HepG2 (cell line): Measurements from ENCODE around the gene SRSF10. TPM values are rescaled to one million over a fixed set of nuclear protein-coding genes. Genes with fewer than 3 reads are reported as not detected.

Experiments used
- DDIT3 ChIP-seq: sonication (generic); formaldehyde crosslinking; IDR thresholded peaks from 2 replicates; pipeline ENCODE4 v1.4.0; 2020; ENCODE audit warnings: mild to moderate bottlenecking, missing genetic modification reagents
- FOXM1 ChIP-seq: sonication (generic); formaldehyde crosslinking; IDR thresholded peaks from 2 replicates; pipeline ENCODE4 v1.5.0; 2020; ENCODE audit warnings: missing genetic modification reagents
- GZF1 ChIP-seq: sonication (generic); formaldehyde crosslinking; IDR thresholded peaks from 2 replicates; pipeline ENCODE4 v1.5.1; 2020; ENCODE audit warnings: mild to moderate bottlenecking, missing genetic modification reagents
- HIVEP1 ChIP-seq: sonication (generic); formaldehyde crosslinking; IDR thresholded peaks from 2 replicates; pipeline ENCODE4 v1.4.0; 2020; ENCODE audit warnings: mild to moderate bottlenecking, missing genetic modification reagents
- HOXA5 ChIP-seq: sonication (generic); formaldehyde crosslinking; IDR thresholded peaks from 2 replicates; pipeline ENCODE4 v1.4.0; 2020; ENCODE audit warnings: missing genetic modification reagents
- JUNB ChIP-seq: sonication (generic); formaldehyde crosslinking; IDR thresholded peaks from 2 replicates; pipeline ENCODE4 v1.8.0; 2022; ENCODE audit warnings: missing genetic modification reagents, mild to moderate bottlenecking, borderline replicate concordance
- MEIS2 ChIP-seq: sonication (generic); formaldehyde crosslinking; IDR thresholded peaks from 2 replicates; pipeline ENCODE4 v1.9.0; 2021; ENCODE audit warnings: mild to moderate bottlenecking, missing genetic modification reagents
- POLR2A ChIP-seq, 2 experiments: IDR thresholded peaks; 2 replicates each; pipeline ENCODE4 v1.6.1; 2011; ENCODE audit warnings: low read depth in 2 of 2, low read length in 2 of 2, mild to moderate bottlenecking in 1 of 2, moderate library complexity in 1 of 2; ENCODE audit not compliant: insufficient read depth in 1 of 2
- SETDB1 ChIP-seq: sonication (generic); formaldehyde crosslinking; IDR thresholded peaks from 2 replicates; pipeline ENCODE4 v1.5.1; 2020; ENCODE audit warnings: missing genetic modification reagents, mild to moderate bottlenecking, borderline replicate concordance
- SMAD1 ChIP-seq: sonication (generic); formaldehyde crosslinking; IDR thresholded peaks from 2 replicates; pipeline ENCODE4 v1.4.0; 2020; ENCODE audit warnings: missing genetic modification reagents, low read depth, mild to moderate bottlenecking, borderline replicate concordance
- SOX13 ChIP-seq, 3 experiments: fragments of 450-650 bp in 1 of 3; sonication (generic) in 1 of 3; formaldehyde crosslinking in 1 of 3; IDR thresholded peaks in 2 of 3; conservative IDR thresholded peaks in 1 of 3; 2 replicates each; pipeline versions ENCODE4 v1.5.0 to v1.6.1; 2016 to 2020; ENCODE audit warnings: antibody characterized with exemption in 1 of 3, mild to moderate bottlenecking in 1 of 3, missing compliant biosample characterization in 1 of 3, missing genetic modification reagents in 1 of 3, moderate library complexity in 1 of 3
- TOE1 ChIP-seq: sonication (generic); formaldehyde crosslinking; IDR thresholded peaks from 2 replicates; pipeline ENCODE4 v1.4.0; 2020; ENCODE audit warnings: mild to moderate bottlenecking, missing genetic modification reagents
- ZBTB1 ChIP-seq: sonication (generic); formaldehyde crosslinking; IDR thresholded peaks from 2 replicates; pipeline ENCODE4 v1.4.0; 2020; ENCODE audit warnings: missing genetic modification reagents, borderline replicate concordance
- ZBTB2 ChIP-seq: sonication (generic); formaldehyde crosslinking; IDR thresholded peaks from 2 replicates; pipeline ENCODE4 v1.8.0; 2022; ENCODE audit warnings: low read depth, missing genetic modification reagents
- ZBTB25 ChIP-seq: IDR thresholded peaks from 2 replicates; pipeline ENCODE4 v1.6.1; 2018; ENCODE audit warnings: missing genetic modification reagents
- ZBTB38 ChIP-seq: sonication (generic); formaldehyde crosslinking; IDR thresholded peaks from 2 replicates; pipeline ENCODE4 v1.5.1; 2020; ENCODE audit warnings: mild to moderate bottlenecking, missing genetic modification reagents
- ZFP1 ChIP-seq: IDR thresholded peaks from 2 replicates; pipeline ENCODE4 v1.6.1; 2016
- ZNF282 ChIP-seq: fragments of 450-650 bp; IDR thresholded peaks from 2 replicates; pipeline ENCODE4 v1.6.1; 2018; ENCODE audit not compliant: partially characterized antibody
- ZNF451 ChIP-seq: sonication (generic); formaldehyde crosslinking; IDR thresholded peaks from 2 replicates; pipeline ENCODE4 v1.5.0; 2020; ENCODE audit warnings: mild to moderate bottlenecking, missing genetic modification reagents
- ZNF678 ChIP-seq: sonication (generic); formaldehyde crosslinking; IDR thresholded peaks from 2 replicates; pipeline ENCODE4 v1.4.0; 2020; ENCODE audit warnings: mild to moderate bottlenecking, missing genetic modification reagents
- ZNF775 ChIP-seq: sonication (generic); formaldehyde crosslinking; IDR thresholded peaks from 2 replicates; pipeline ENCODE4 v1.4.0; 2020; ENCODE audit warnings: missing genetic modification reagents, mild to moderate bottlenecking, moderate library complexity, borderline replicate concordance
- ZZZ3 ChIP-seq: sonication (generic); formaldehyde crosslinking; IDR thresholded peaks from 2 replicates; pipeline ENCODE4 v1.4.0; 2020; ENCODE audit warnings: missing genetic modification reagents, mild to moderate bottlenecking, borderline replicate concordance
- polyA plus RNA-seq, 8 experiments: library from polyadenylated mRNA; depleted of rRNA in 3 of 8; stranded (reverse) in 7 of 8; unstranded in 1 of 8; fragments of >200 nt; fragmentation: Illumina TruSeq in 4 of 8; extraction: Trizol in 4 of 8; gene quantifications; 2 replicates each; pipeline versions ENCODE4 v1.2.1 to v1.2.3, GENCODE V29; 2011 to 2016; ENCODE audit warnings: low read depth in 4 of 8, missing spikeins in 1 of 8, mixed read lengths in 1 of 8; ENCODE audit not compliant: insufficient read depth in 1 of 8
- total RNA-seq, 5 experiments: library from RNA; depleted of rRNA; stranded (reverse); fragments of >200 nt; fragmentation: Illumina TruSeq; extraction: Trizol; gene quantifications; 2 replicates each; pipeline ENCODE4 v1.2.3, GENCODE V29; 2016; ENCODE audit warnings: low read depth in 1 of 5
- TF ChIP-seq, protein P1 (sequence below): sonication (generic); formaldehyde crosslinking; IDR thresholded peaks from 2 replicates; pipeline ENCODE4 v1.4.0; 2020; ENCODE audit warnings: mild to moderate bottlenecking, missing genetic modification reagents
- TF ChIP-seq, protein P2 (sequence below): IDR thresholded peaks from 2 replicates; pipeline ENCODE4 v1.6.1; 2016; ENCODE audit warnings: low read depth, borderline replicate concordance

The SRSF10 gene
- total and polyA plus RNA-seq, 2 of the 13 experiments (the other 11 are each of a cell fraction or from before 2014, with no cell fraction given), result 126 to 186 TPM

DNA sequence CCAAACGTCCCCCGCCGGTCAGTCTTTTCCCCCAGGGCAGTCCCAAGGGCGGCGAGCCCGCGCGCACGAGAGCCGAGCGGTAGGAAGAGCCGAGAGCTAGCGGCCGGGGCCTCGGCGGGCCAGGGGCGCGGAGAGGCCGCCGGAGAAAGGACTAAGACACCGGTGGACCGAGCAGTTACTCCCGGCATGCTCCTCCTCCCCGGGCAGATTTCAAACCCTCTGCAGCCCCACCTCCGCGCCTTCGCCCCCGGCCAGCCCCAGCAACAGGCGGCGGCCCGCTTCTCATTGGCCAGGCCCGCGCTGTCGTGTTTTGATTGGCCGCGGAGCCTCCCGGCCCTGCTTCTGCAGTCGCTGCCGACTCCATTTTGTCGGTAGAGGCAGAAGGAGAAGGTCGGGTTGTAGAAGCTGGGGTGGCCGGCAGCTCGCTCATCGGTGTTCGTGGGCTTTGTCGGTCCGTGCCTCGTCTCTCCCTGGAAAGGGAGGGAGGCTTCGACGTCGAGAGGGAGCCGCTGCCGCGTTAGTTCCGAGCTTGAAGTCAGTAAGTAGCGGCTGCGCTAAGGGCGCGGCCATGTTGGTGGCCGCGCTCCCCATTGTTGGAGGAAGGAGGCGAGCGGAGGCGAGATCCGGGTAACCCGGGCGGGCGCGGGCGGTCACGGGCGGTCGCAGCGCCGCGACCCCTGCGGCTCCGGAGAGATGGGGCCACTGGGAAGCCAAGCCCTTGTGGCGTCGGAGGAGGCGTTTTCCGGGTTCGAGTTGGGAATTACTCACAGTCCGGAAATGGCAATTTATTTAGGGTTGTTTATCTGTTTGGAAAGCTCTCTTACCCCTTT, 20.5 kb downstream of the SRSF10 start, which contains the start of gene PNRC2 (continued):
- peak; percentile 83; the same call in 1 of the 2 replicates for TF ChIP-seq HOXA5 (CRISPR knock-in tag)
- no peak for TF ChIP-seq DDIT3 (CRISPR knock-in tag)
- no peak for TF ChIP-seq SETDB1 (CRISPR knock-in tag)
- TF ChIP-seq FOXM1 (CRISPR knock-in tag), result no peak
- TF ChIP-seq ZBTB1, result no peak
- no peak; the same call in 1 of the 2 replicates for TF ChIP-seq SOX13 (IDR thresholded peaks at IDR 0.05)
- peak in 1 of 2 experiments; percentile 30; a peak in 2 of 4 replicates for TF ChIP-seq SOX13 (CRISPR knock-in tag; conservative IDR thresholded peaks at IDR 0.05 in 1 of 2, IDR thresholded peaks at IDR 0.05 in 1 of 2)
- no peak for TF ChIP-seq ZNF451
- TF ChIP-seq JUNB, result no peak; the same call in 1 of the 2 replicates
- no peak; the same call in 1 of the 2 replicates for TF ChIP-seq ZFP1 (CRISPR knock-in tag)
- TF ChIP-seq, protein P1, sequence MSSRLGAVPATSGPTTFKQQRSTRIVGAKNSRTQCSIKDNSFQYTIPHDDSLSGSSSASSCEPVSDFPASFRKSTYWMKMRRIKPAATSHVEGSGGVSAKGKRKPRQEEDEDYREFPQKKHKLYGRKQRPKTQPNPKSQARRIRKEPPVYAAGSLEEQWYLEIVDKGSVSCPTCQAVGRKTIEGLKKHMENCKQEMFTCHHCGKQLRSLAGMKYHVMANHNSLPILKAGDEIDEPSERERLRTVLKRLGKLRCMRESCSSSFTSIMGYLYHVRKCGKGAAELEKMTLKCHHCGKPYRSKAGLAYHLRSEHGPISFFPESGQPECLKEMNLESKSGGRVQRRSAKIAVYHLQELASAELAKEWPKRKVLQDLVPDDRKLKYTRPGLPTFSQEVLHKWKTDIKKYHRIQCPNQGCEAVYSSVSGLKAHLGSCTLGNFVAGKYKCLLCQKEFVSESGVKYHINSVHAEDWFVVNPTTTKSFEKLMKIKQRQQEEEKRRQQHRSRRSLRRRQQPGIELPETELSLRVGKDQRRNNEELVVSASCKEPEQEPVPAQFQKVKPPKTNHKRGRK (CRISPR knock-in tag), result no peak
- TF ChIP-seq ZBTB38 (CRISPR knock-in tag), result no peak; the same call in 1 of the 2 replicates
- TF ChIP-seq POLR2A (IDR thresholded peaks at IDR 0.05; ENCODE audit: insufficient read depth in 1 of 2, low read depth in 2 of 2, low read length in 2 of 2), result peak; percentile 92 to 97
- no peak for TF ChIP-seq ZNF775 (CRISPR knock-in tag)
- no peak for TF ChIP-seq ZNF282
- TF ChIP-seq, protein P2, sequence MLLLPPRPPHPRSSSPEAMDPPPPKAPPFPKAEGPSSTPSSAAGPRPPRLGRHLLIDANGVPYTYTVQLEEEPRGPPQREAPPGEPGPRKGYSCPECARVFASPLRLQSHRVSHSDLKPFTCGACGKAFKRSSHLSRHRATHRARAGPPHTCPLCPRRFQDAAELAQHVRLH (CRISPR knock-in tag), result peak; percentile 89; the same call in 1 of the 2 replicates
- peak; percentile 24; the same call in 1 of the 2 replicates for TF ChIP-seq GZF1
- no peak for TF ChIP-seq SMAD1 (CRISPR knock-in tag)
- TF ChIP-seq ZBTB25 (CRISPR knock-in tag), result no peak; the same call in 1 of the 2 replicates
- no peak; the same call in 1 of the 2 replicates for TF ChIP-seq TOE1
- no peak; the same call in 1 of the 2 replicates for TF ChIP-seq ZBTB2 (CRISPR knock-in tag)
- TF ChIP-seq MEIS2 (CRISPR knock-in tag), result 0 out of 2 replicates have a peak, but pooled peaks have one; percentile 44
- TF ChIP-seq ZNF678, result no peak
- TF ChIP-seq HIVEP1 (CRISPR knock-in tag), result 0 out of 2 replicates have a peak, but pooled peaks have one; percentile 57
- no peak for TF ChIP-seq ZZZ3 (CRISPR knock-in tag)
